Vagina (tissue), 2 donors: Measurements from ENCODE around the gene TGDS.

Experiments
- CTCF ChIP-seq, 3 experiments: fragments of 450-650 bp in 2 of 3; fragments of 200-600 bp in 1 of 3; sonication (generic) in 1 of 3; IDR thresholded peaks; one replicate each; pipeline ENCODE4 v1.5.1; 2017 to 2019; ENCODE audit warnings: antibody characterized with exemption in 3 of 3, mild to moderate bottlenecking in 2 of 3, moderate library complexity in 2 of 3
- POLR2A ChIP-seq, 2 donors: fragments of 450-650 bp; IDR thresholded peaks; one replicate each; pipeline ENCODE4 v1.6.1; 2017; ENCODE audit warnings: antibody characterized with exemption in 2 of 2, mild to moderate bottlenecking in 2 of 2, moderate library complexity in 2 of 2
- POLR2AphosphoS5 ChIP-seq, 2 donors: sonication (generic); formaldehyde crosslinking; IDR thresholded peaks; one replicate each; pipeline ENCODE4 v1.9.0; 2017; ENCODE audit warnings: antibody characterized with exemption in 2 of 2, mild to moderate bottlenecking in 2 of 2, low read depth in 1 of 2; ENCODE audit not compliant: insufficient read depth in 1 of 2

GRCh38 chr13:94546061-94546839, 49.7 kb downstream of the TGDS start:
- TF ChIP-seq CTCF (IDR thresholded peaks at IDR 0.05), result no peak
- TF ChIP-seq POLR2AphosphoS5 (IDR thresholded peaks at IDR 0.05; ENCODE audit: insufficient read depth in 1 of 2, low read depth in 1 of 2), result no peak
- TF ChIP-seq POLR2A (IDR thresholded peaks at IDR 0.05), result no peak
